K562 (cell line): ENCODE results near the gene MLH3. TPM values are rescaled to one million over a fixed set of nuclear protein-coding genes. Genes with fewer than 3 reads are reported as not detected.

Source experiments
- ELF1 ChIP-seq: fragments of 200-800 bp; sonication (Bioruptor generic); IDR thresholded peaks from 2 replicates; pipeline ENCODE4 v1.6.1; 2016; ENCODE audit warnings: missing genetic modification characterization, missing compliant biosample characterization
- EWSR1 ChIP-seq: fragments of 450-650 bp; IDR thresholded peaks from 2 replicates; pipeline ENCODE4 v1.6.1; 2018; ENCODE audit warnings: borderline replicate concordance, mild to moderate bottlenecking, low read depth, moderate library complexity; ENCODE audit not compliant: partially characterized antibody
- FOXM1 ChIP-seq, 2 experiments: fragments of 450-650 bp in 1 of 2; sonication (generic) in 1 of 2; formaldehyde crosslinking in 1 of 2; IDR thresholded peaks; 2 replicates each; pipeline versions ENCODE4 v1.6.1 to v1.9.0; 2017 to 2022; ENCODE audit warnings: low read depth in 2 of 2, mild to moderate bottlenecking in 2 of 2, missing genetic modification reagents in 1 of 2, moderate library complexity in 1 of 2
- HDAC2 ChIP-seq: fragments of 450-650 bp; IDR thresholded peaks from 2 replicates; pipeline ENCODE4 v1.6.1; 2016; ENCODE audit warnings: mild to moderate bottlenecking
- MNT ChIP-seq, 2 experiments: fragments of 450-650 bp; conservative IDR thresholded peaks; 2 replicates each; pipeline ENCODE4 v1.6.1; 2017; ENCODE audit warnings: mild to moderate bottlenecking in 2 of 2, moderate library complexity in 2 of 2
- MXI1 ChIP-seq: IDR thresholded peaks from 2 replicates; pipeline ENCODE4 v1.6.1; 2011; ENCODE audit warnings: low read depth, mild to moderate bottlenecking, improper control_type of control experiment, low read length
- MYNN ChIP-seq, 2 experiments: sonication (generic); formaldehyde crosslinking in 1 of 2; IDR thresholded peaks; 2 replicates each; pipeline versions ENCODE4 v1.5.0 to v1.6.1; 2016 to 2020; ENCODE audit warnings: antibody characterized with exemption in 1 of 2, missing genetic modification reagents in 1 of 2
- NBN ChIP-seq: fragments of 450-650 bp; IDR thresholded peaks from 2 replicates; pipeline ENCODE4 v1.6.1; 2016; ENCODE audit warnings: low read depth, mild to moderate bottlenecking
- POLR2G ChIP-seq: fragments of 200-400 bp; formaldehyde crosslinking; IDR thresholded peaks from 2 replicates; pipeline ENCODE4 v1.6.1; 2017; ENCODE audit warnings: low read depth, mild to moderate bottlenecking, antibody characterized with exemption, low read length, moderate library complexity
- POLR2H ChIP-seq: IDR thresholded peaks from 2 replicates; pipeline ENCODE4 v1.6.1; 2016; ENCODE audit warnings: missing genetic modification characterization, low read depth, mild to moderate bottlenecking, control low read depth, missing compliant biosample characterization, moderate library complexity
- ZBTB11 ChIP-seq, 3 experiments: fragments of 200-800 bp in 1 of 3; fragments of 250-450 bp in 1 of 3; fragments of 450-650 bp in 1 of 3; sonication (Bioruptor Pico) in 1 of 3; sonication (Bioruptor generic) in 1 of 3; formaldehyde crosslinking in 1 of 3; IDR thresholded peaks; 2 replicates each; pipeline versions ENCODE4 v1.6.1 to v1.8.0; 2016 to 2022; ENCODE audit warnings: mild to moderate bottlenecking in 2 of 3, missing genetic modification characterization in 2 of 3, missing compliant biosample characterization in 1 of 3, moderate library complexity in 1 of 3
- polyA plus RNA-seq, 8 experiments: library from polyadenylated mRNA; depleted of rRNA in 4 of 8; stranded (reverse) in 5 of 8; unstranded in 3 of 8; fragments of >200 nt; fragmentation: Nextera tagmentation in 2 of 8; fragmentation: Illumina TruSeq in 1 of 8; extraction: Ambion mirVana in 2 of 8; extraction: Trizol in 1 of 8; gene quantifications; 2 replicates each; pipeline versions ENCODE4 v1.2.1 to v1.2.3, GENCODE V29; 2011 to 2014; ENCODE audit warnings: inconsistent platforms in 1 of 8, missing spikeins in 1 of 8
- total RNA-seq, 7 experiments: library from RNA; depleted of rRNA in 6 of 7; stranded (reverse); fragments of >200 nt in 6 of 7; fragmentation: Illumina TruSeq in 2 of 7; extraction: Trizol in 2 of 7; gene quantifications; 2 replicates each; pipeline versions ENCODE4 v1.2.1 to v1.2.3, GENCODE V29; 2011 to 2021; ENCODE audit warnings: low replicate concordance in 1 of 7
- TF ChIP-seq, protein P1 (sequence below): sonication (generic); formaldehyde crosslinking; IDR thresholded peaks from 2 replicates; pipeline ENCODE4 v1.8.0; 2022; ENCODE audit warnings: mild to moderate bottlenecking, missing genetic modification reagents
- TF ChIP-seq, protein P2 (sequence below): fragments of 250-450 bp; sonication (Bioruptor Pico); IDR thresholded peaks from 2 replicates; pipeline ENCODE4 v1.4.0; 2020

The MLH3 gene
- total and polyA plus RNA-seq, 9 of the 15 experiments (the other 6 are each of a cell fraction or from before 2014, with no cell fraction given), result 5.9 to 15.3 (median 10.7) TPM

DNA sequence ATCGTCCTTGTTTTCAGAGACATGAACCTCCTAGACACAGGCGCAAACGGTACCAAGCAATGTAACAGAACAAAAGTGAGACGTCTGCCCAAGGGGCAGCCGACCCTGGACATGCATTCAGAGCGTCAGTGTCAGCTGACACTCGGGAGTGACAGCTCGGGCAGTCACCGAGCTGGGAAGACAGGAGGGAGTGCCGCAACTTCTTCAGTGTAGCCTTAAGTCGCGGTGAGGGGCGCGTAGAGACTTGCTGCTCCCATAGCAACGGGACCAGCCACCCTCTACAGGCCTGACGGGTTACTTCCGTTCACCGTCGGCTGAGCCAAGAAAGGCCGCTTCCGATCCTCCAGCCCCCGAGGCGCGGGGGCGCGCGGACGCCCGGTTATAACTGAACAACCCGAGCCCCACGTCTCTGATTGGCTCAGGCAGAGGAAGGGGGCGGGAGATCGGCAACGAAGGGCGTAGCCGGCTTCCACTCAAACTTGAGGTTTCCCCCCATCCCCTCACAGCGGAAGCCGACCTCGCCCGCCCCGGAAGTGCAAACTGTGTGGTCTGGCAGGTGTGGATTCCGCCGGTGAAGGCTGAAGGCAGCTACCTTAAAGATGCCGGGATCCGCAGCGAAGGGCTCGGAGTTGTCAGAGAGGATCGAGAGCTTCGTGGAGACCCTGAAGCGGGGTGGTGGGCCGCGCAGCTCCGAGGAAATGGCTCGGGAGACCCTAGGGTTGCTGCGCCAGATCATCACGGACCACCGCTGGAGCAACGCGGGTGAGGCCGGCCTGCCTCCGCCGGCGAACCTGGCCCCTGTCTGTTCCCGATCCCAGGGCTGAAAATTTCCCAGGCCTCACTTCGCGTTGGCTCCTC lies 48.6 kb downstream of the MLH3 start, which contains the start of gene EIF2B2 (continued):
- peak in 1 of 3 experiments; percentile 84; a peak in 3 of 6 replicates for TF ChIP-seq ZBTB11 (CRISPR knock-in tag; IDR thresholded peaks at IDR 0.05)
- TF ChIP-seq MNT (conservative IDR thresholded peaks at IDR 0.05), result peak; percentile 51 to 76; a peak in 3 of 4 replicates
- no peak for TF ChIP-seq POLR2H (tag)
- peak; percentile 51; the same call in 1 of the 2 replicates for TF ChIP-seq ELF1
- TF ChIP-seq, protein P1, sequence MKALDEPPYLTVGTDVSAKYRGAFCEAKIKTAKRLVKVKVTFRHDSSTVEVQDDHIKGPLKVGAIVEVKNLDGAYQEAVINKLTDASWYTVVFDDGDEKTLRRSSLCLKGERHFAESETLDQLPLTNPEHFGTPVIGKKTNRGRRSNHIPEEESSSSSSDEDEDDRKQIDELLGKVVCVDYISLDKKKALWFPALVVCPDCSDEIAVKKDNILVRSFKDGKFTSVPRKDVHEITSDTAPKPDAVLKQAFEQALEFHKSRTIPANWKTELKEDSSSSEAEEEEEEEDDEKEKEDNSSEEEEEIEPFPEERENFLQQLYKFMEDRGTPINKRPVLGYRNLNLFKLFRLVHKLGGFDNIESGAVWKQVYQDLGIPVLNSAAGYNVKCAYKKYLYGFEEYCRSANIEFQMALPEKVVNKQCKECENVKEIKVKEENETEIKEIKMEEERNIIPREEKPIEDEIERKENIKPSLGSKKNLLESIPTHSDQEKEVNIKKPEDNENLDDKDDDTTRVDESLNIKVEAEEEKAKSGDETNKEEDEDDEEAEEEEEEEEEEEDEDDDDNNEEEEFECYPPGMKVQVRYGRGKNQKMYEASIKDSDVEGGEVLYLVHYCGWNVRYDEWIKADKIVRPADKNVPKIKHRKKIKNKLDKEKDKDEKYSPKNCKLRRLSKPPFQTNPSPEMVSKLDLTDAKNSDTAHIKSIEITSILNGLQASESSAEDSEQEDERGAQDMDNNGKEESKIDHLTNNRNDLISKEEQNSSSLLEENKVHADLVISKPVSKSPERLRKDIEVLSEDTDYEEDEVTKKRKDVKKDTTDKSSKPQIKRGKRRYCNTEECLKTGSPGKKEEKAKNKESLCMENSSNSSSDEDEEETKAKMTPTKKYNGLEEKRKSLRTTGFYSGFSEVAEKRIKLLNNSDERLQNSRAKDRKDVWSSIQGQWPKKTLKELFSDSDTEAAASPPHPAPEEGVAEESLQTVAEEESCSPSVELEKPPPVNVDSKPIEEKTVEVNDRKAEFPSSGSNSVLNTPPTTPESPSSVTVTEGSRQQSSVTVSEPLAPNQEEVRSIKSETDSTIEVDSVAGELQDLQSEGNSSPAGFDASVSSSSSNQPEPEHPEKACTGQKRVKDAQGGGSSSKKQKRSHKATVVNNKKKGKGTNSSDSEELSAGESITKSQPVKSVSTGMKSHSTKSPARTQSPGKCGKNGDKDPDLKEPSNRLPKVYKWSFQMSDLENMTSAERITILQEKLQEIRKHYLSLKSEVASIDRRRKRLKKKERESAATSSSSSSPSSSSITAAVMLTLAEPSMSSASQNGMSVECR (CRISPR knock-in tag), result peak; percentile 70
- 0 out of 2 replicates have a peak, but pooled peaks have one; percentile 68 for TF ChIP-seq MXI1
- TF ChIP-seq, protein P2, sequence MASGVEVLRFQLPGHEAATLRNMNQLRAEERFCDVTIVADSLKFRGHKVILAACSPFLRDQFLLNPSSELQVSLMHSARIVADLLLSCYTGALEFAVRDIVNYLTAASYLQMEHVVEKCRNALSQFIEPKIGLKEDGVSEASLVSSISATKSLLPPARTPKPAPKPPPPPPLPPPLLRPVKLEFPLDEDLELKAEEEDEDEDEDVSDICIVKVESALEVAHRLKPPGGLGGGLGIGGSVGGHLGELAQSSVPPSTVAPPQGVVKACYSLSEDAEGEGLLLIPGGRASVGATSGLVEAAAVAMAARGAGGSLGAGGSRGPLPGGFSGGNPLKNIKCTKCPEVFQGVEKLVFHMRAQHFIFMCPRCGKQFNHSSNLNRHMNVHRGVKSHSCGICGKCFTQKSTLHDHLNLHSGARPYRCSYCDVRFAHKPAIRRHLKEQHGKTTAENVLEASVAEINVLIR (CRISPR knock-in tag), result no peak
- TF ChIP-seq EWSR1, result no peak
- 0 out of 2 replicates have a peak, but pooled peaks have one; percentile 32 for TF ChIP-seq MYNN (IDR thresholded peaks at IDR 0.05)
- TF ChIP-seq MYNN (CRISPR knock-in tag; IDR thresholded peaks at IDR 0.05), result no peak
- no peak for TF ChIP-seq NBN
- no peak for TF ChIP-seq FOXM1 (IDR thresholded peaks at IDR 0.05; ENCODE audit: low read depth)
- TF ChIP-seq FOXM1 (CRISPR knock-in tag; IDR thresholded peaks at IDR 0.05; ENCODE audit: low read depth), result no peak
- 0 out of 2 replicates have a peak, but pooled peaks have one; percentile 27 for TF ChIP-seq HDAC2
- TF ChIP-seq POLR2G, result peak; percentile 82
